GM12891 (cell line): ENCODE measurements around the gene TBX4.
"Not testable (repeated sequence)": the region's sequence is repeated elsewhere in the genome, so short reads cannot be mapped to it uniquely, and the experiment has no call there.

Experiments used
- DNase-seq: peaks from one replicate; pipeline ENCODE4 v3.0.0; 2011; ENCODE audit warnings: low spot score; ENCODE audit not compliant: insufficient read length
- FAIRE-seq: peaks from 2 replicates; lab custom pipeline; 2011; peaks lifted over from hg19 to GRCh38; lab: Jason Lieb, UNC
- PAX5 ChIP-seq: IDR thresholded peaks from 2 replicates; pipeline ENCODE4 v1.6.1; 2011; ENCODE audit warnings: low read length, moderate library complexity, mild to moderate bottlenecking; ENCODE audit not compliant: insufficient read depth, severe bottlenecking
- POLR2A ChIP-seq: IDR thresholded peaks from 2 replicates; pipeline ENCODE4 v1.6.1; 2011; ENCODE audit warnings: low read depth, low read length, control low read depth
- POLR2AphosphoS5 ChIP-seq: IDR thresholded peaks from 2 replicates; pipeline ENCODE4 v1.6.1; 2011; ENCODE audit warnings: low read depth, low read length, control low read depth
- POU2F2 ChIP-seq: IDR thresholded peaks from 2 replicates; pipeline ENCODE4 v1.6.1; 2011; ENCODE audit warnings: low read depth, mild to moderate bottlenecking, control low read depth, low read length, moderate library complexity
- SPI1 ChIP-seq: IDR thresholded peaks from 2 replicates; pipeline ENCODE4 v1.6.1; 2011; ENCODE audit warnings: low read depth, low read length, control low read depth
- TAF1 ChIP-seq: IDR thresholded peaks from 2 replicates; pipeline ENCODE4 v1.6.1; 2011; ENCODE audit warnings: low read depth, low read length, control low read depth

The TBX4 gene

DNA sequence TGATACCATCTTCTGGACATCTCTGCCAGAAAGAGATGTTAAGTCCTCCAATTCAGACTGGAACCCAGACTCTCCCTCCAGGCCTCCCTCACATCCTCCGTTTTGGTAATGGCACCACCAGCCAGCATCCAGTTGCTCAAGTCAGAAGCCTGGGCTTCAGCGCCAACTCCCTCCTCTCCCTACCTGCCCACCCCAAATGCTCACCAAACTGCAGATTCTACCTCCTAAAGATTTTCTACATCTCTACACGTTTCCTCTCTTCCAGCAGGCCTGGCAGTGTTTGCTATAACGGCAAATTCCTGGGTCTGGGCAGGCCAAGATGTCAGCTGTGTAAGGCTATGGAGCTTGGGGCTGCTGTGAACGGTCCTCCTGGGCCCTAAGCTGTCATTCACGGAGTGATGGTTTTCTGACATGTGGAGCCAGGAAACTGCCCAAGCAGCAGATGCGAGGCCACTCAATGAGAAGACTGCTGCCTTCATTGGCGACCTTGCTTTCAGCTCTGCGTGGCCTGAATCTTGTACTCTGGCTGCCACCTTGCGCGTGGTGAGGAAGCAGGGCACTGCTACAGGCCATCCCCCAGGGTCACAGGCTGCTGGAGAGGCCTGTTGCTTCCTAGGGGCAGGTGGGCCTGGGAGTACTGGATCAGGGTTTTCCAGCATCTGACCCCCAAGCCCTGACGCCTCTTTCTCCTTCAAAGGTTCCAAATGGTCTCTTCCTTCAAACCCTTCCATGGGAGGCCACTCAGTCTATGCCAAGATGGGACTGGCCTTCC, 37.7 kb downstream of the TBX4 start:
- TF ChIP-seq POLR2AphosphoS5: no peak
- FAIRE-seq (no peak), DNase-seq (no peak)

DNA sequence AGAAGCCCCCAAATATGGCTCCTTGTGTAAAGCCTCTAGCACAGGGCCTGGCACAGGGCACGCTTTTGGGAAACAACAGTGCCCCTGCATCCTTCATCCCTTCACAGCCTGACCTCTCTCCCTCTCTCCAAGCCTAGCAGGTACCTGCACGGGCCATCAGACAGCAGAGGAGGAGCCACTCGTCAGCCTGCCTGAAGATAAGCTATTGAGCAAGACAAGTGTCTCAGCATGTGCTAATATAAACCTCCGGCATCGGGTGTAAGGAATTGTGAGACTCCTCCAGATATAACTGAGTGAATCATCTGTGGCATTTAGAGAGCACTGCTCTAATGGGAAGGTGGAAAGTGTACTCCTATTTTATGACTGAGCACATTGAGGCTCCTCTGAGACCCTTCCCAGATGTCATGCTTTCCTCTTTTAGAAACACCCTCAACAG, 38.3 kb downstream of the TBX4 start:
- FAIRE-seq (no peak), DNase-seq (no peak)
- TF ChIP-seq POLR2A (no peak), SPI1 (no peak), TAF1 (no peak), POLR2AphosphoS5 (no peak), PAX5 (no peak), POU2F2 (no peak)

DNA sequence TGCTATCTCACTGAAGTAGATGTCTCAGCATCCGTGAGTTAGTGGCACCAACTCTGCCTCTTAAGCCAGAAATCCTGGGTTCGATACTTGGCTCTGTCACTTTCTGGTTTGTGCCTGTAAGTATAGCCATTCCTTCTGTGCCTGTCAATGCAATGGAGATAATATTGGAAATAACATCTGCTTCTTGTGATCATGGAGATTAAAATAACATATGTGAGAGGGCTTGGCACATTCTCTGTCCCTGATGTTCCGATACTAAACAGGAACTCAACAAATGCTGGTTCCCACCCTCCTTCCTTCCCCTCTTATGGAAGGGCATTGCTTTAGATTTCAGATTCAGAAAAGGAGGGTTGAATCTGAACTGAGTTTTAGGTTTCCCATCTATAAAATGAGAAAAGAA, 39.8 kb downstream of the TBX4 start:
- no peak for FAIRE-seq
- TF ChIP-seq SPI1: no peak
- no peak for TF ChIP-seq TAF1
- no peak for TF ChIP-seq POU2F2
- TF ChIP-seq POLR2AphosphoS5: no peak
- no peak for TF ChIP-seq POLR2A
- no peak for TF ChIP-seq PAX5

DNA sequence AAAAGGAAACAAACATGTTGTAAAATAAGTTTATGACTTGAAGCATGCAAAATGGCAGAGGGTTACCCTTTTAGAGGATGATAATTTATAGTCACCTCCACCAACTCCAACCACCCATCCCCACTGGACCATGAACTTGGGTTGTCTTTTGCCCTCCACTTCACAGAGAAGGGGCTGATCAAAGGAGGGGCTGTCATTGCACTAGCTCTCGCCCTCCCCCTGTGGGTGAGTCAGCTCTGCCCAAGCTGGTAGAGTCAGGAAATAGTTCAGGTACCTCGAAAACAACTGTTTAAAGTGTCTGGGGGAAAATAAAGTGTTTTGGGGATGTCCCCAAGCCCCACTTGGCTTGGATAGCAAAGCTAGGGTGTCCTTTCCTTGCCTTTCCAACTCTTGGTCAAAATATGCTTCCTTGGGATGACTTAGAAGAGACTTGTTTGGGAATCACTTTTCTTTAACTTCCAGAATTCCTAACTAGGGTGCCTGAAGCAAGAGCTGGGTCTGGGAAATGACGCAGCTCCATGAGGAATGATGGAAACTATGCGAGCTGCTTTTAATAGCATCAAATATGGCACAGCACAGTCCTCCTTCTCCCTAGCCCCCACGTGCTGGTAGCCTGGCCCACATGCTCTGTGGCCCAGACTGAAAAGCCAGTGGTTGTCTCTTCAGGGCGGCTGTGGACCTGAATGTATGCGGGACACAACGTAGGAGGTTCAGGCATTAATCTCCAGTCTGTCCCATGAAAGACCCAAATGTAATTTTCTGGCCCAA, 40.7 kb downstream of the TBX4 start:
- DNase-seq: no peak

More for the DNA sequence above, 39.8 kb downstream of the TBX4 start:
- no peak for DNase-seq

DNA sequence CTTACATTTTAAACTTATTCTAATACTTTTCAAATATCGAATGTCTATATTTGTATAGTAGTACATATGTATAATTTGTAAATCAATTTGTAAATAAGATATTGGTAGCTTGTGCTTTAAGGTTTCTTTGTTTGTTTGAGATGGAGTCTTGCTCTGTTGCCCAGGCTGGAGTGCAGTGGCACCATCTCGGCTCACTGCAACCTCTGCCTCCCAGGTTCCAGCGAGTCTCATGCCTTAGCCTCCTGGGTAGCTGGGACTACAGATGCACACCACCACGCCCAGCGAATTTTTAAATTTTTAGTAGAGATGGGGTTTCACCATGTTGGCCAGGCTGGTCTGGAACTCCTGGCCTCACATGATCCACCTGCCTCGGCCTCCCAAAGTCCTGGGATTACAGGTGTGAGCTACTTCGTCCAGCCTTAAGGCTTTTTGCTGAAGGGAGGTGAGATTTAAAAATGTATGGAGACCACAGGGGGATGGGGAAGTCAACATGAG, 41.7 kb downstream of the TBX4 start:
- FAIRE-seq: not testable (repeated sequence)

More for the DNA sequence above, 40.7 kb downstream of the TBX4 start:
- TF ChIP-seq SPI1 (no peak), POLR2A (no peak), POLR2AphosphoS5 (no peak), TAF1 (no peak), POU2F2 (no peak), PAX5 (no peak)
- no peak for FAIRE-seq

DNA sequence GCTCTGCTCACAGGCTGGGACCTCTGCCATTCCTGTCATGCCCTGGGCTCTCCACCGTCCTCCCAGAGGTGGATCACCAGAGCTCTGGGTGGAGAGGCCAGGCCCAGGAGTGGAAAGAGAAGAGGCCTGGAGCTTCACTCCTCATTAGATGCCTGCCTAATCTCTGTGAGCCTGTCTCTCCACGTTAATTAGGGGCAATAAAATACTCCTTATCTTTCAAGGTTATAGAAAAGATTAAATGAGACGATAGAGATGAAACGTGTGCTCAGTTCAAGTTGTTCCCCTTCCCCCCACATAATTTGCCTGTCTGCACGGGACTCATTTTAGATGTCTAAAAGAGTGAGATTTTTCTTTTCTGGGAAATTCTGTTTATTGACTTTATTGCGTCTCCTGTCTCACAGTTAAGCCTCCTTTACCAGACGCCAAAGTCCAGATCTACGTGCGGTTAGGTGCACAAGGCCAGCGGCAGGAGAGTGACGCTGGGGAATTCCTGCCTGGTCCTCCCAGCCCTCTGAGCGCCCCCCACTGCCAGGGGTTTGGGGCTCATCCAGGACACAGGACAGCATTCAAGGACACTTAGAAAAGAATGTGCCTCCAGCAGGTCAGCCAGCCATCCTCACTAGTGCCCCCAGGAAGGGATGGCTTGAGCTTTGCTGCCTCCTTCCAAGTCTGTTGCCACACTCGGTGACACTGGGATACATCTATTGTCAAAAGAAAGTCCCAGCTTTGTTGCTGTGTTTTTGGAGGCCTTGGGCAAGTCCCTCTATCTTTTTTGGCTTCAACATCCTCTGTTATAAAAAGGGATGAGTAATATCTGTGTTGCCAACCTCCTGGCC, 42.3 kb downstream of the TBX4 start:
- no peak for TF ChIP-seq SPI1
- TF ChIP-seq PAX5: no peak
- TF ChIP-seq POLR2A: no peak
- TF ChIP-seq POU2F2: no peak
- TF ChIP-seq TAF1: no peak
- TF ChIP-seq POLR2AphosphoS5: no peak
- DNase-seq (no peak), FAIRE-seq (no peak)

More for the DNA sequence above, 41.7 kb downstream of the TBX4 start:
- not testable (repeated sequence) for DNase-seq

DNA sequence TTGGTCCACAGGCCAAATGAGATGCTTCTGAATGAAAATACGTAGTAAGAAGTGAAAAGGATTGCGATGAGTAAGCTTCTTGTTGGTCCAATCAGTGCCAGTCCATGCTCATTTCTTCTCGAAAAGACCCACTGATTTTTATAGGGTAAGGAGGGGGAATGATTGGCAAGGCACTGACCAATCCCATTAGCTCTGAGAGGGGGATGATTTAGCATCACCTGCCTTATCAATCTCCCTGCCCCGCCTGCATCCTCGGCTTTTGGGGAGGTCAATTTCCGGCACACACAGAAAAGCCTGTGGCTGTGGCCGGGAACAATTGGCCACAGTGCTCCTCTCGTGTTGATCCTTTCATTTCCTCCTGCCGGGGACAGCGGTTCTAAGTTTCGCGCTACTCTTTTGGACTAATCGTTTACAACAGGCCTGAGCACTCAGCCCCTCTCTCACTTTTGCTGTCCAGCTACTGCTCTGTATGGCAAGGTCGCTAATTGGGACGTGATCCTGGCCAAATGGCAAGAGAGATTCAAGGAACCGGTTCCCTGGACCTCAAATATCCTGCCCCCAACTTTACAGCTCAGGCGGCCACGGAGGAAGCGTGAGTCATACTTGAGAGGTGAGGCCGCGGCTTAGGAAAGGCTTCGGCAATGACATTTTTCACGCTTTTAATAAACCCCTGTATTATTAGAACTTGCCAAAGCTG, 43.1 kb downstream of the TBX4 start:
- DNase-seq (no peak), FAIRE-seq (no peak)
- TF ChIP-seq SPI1 (0 out of 2 replicates have a peak, but pooled peaks have one; percentile 0), POU2F2 (no peak)

DNA sequence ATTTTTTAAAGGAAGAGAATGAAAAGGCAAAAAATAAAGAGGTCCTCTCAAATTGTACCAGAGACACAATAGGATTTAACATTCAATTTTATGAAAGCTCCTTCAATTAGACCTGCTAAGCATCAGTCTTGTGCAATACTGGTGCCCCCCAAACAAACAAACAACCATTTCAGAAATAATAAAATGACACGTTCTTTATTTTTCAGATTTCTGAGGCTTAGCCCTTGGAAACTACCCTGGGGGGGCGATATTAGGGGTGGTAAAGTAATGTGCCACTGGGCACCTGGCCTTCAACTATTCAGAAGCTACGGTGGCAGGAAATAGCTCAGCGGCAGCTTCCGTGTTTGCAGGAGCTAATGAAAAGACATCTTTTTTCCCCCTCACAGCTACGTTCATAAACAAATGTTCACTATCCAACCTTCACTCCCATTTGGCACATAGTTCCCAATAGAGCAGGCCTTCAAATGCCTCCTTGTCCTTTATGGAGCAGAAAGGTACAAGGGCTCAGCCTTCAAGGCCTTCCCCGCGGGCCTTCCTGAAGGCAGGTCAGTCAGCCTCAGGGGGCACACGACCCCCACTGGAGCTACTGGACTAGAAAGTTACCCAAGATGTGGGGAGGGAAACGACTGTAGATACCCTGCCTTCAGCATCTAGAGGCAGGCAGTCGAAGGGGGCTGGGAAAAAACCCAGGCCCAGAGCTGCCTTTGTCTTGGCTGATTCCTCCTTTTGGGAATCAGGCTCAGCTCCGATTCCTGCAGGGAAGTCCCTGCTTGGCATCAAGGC, 44.1 kb downstream of the TBX4 start:
- DNase-seq (no peak), FAIRE-seq (no peak)
- TF ChIP-seq TAF1: no peak
- TF ChIP-seq PAX5: no peak
- TF ChIP-seq POLR2A: no peak
- no peak for TF ChIP-seq POU2F2

DNA sequence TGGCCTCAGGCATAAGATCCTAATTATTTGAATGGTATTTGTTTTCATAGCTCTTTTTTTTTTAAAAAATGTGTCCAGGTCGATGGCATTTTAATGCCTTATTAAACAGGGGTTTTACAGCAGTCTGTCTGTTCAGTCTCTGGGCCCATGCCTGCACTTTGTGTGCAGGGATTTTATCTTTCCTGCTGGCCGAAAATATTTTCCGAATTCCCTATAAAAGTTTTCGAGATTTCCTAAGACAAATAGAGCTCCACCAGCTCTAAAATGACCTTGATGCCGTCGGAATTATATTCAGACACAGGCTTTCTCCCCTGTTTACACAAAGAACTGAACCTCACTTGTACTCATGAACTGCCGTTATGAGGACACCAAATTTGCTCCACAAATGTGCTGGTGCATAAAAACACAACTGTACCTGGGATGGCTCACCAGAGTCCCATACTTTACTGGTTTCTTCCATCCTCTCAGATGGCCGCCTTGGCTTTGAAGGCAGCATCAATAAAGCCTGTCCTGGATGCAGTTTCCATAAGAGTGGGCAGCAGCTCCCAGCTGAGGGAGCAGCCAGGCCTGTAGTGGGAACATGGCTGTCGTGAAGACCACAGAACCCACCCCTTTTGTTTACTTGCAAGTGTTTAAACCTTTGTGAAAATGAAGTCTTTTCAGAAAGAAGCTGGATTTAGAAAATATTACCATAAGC, 44.9 kb downstream of the TBX4 start:
- FAIRE-seq: no peak
- DNase-seq: no peak
- TF ChIP-seq PAX5 (no peak), POU2F2 (no peak), SPI1 (no peak), POLR2A (no peak), TAF1 (no peak), POLR2AphosphoS5 (no peak)
